Loucy (cell line): Measurements from ENCODE around the gene DENND6B.

Experiments used
- CTCF ChIP-seq: fragments of 200-600 bp; sonication (generic); conservative IDR thresholded peaks from 2 replicates; pipeline ENCODE4 v1.5.1; 2014; ENCODE audit warnings: mild to moderate bottlenecking, antibody characterized with exemption, low read length
- EZH2phosphoT487 ChIP-seq: fragments of 200-600 bp; IDR thresholded peaks from 2 replicates; pipeline ENCODE4 v1.6.1; 2018; ENCODE audit warnings: antibody characterized with exemption, mild to moderate bottlenecking, moderate library complexity, borderline replicate concordance

GRCh38 chr22:50347157-50347556 lies 20.3 kb upstream of the DENND6B start:
- TF ChIP-seq CTCF (no peak), EZH2phosphoT487 (no peak)
